HG03469 (cell line): ENCODE results near the gene CCR5.
"Not testable (repeated sequence)": the region's sequence is repeated elsewhere in the genome, so short reads cannot be mapped to it uniquely, and the experiment has no call there.

Source experiments
- ATAC-seq: cut with Tn5 transposase; IDR thresholded peaks from one replicate; pipeline ENCODE4 v1.9.1; 2021; ENCODE audit warnings: mild to moderate bottlenecking, moderate library complexity, moderate number of reproducible peaks; ENCODE audit not compliant: unreplicated experiment

Gene CCR5

GRCh38 chr3:46383211-46383950, 12.6 kb downstream of the CCR5 start:
- ATAC-seq = no peak

DNA sequence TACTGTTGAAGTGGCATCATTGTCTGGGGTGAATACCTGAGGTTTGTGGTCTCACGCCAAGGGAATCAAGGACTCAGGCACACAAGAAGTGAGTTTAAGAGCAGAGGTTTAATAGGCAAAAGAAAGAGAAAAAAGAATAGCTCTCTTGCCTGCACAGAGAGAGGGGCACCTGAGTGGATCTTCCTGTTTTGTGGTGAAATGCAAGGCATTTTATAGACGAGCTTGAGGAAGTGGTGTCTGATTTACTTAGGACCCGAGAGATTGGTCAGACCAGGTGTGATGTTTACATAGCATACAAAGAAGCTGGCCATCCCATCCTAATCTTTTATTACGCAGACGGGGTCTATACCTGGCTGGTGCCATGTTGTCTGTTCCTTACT, 13.2 kb downstream of the CCR5 start:
- ATAC-seq = no peak

DNA sequence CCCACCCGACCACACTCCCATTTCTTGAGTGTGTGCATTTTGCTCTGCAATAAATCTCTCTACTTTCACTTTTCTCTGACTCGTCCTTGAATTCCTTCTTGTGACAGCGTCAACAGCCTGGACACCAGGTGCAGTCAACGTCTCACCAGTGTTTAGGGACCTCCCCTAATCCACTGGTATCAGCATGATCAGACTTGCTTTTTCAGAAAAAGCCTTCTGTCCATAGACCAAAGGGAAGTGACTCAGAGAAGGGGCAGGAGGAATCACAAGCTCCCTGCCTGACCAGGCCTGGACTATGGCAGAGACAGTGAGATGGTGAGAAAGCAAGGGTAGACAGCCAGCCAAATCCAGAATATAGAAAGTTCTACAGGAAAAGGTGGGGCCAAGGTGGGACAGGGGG, 15.5 kb downstream of the CCR5 start:
- ATAC-seq = no peak

DNA sequence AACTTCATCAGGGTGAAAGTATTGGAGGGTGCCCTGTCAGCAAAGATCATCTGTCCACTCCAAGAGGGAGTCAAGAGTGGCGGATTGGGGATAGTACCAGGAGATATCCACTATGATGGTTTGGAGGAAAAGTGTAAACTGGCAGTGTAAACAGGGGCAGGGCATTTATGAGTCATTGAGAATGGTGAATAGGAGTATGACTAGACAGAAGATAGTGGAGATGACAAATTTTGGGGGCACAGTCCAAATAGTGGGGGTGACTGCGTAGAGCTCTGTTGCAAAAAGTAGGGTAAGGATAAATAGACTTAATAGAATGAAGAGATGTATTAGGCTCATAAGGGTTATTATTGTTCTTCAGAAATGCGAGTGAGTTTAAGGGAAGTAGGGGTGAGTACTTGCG, 18.1 kb downstream of the CCR5 start:
- ATAC-seq = not testable (repeated sequence)

GRCh38 chr3:46389306-46389705, 18.6 kb downstream of the CCR5 start:
- no peak for ATAC-seq

- ATAC-seq = not testable (repeated sequence)
Observed at GRCh38 chr3:46391526-46391925, 20.8 kb downstream of the CCR5 start.

- ATAC-seq = no peak
Observed at GRCh38 chr3:46393011-46393410, 22.3 kb downstream of the CCR5 start.

DNA sequence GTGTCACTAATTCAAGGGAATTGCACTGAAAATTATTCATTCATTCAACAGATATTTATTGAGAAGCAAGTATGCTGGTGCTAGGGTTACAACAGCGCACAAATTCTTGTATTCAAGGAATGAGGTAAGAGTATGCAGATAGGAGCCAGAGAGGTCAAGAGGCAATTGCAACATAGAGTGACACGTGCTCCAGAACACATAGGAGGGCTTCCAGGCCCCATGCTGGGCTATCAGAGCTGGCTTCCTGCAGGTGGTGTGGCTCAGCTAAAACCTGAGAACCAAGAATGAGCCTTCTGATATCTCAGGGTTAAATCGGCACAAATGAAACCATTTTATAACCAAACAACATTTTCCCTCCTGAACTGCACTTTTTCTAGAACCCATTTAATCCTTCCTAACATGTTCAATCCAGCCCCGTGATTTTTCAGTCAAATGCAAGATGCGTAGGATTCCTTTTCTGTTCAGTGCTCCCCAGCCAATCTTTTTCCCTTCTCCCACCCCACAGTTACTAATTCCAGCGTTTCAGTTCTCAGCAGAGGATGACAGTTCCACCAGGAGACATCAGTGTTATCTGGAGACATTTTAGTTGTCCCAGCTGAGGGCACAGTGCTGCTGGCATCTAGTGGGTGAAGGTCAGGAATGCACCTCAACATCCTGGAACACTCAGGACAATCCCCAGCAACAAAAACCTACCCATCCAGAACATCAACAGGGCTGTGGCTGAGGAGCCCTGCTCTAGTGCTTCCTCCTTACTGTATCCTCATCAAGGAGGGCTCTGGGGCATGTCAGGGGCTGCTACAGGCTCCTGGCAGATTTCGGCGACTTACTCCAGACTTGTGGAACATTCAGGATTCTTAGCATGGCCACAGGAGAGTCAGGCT, 23.0 kb downstream of the CCR5 start:
- no peak for ATAC-seq

GRCh38 chr3:46395210-46395661, 24.5 kb downstream of the CCR5 start:
- ATAC-seq = no peak

DNA sequence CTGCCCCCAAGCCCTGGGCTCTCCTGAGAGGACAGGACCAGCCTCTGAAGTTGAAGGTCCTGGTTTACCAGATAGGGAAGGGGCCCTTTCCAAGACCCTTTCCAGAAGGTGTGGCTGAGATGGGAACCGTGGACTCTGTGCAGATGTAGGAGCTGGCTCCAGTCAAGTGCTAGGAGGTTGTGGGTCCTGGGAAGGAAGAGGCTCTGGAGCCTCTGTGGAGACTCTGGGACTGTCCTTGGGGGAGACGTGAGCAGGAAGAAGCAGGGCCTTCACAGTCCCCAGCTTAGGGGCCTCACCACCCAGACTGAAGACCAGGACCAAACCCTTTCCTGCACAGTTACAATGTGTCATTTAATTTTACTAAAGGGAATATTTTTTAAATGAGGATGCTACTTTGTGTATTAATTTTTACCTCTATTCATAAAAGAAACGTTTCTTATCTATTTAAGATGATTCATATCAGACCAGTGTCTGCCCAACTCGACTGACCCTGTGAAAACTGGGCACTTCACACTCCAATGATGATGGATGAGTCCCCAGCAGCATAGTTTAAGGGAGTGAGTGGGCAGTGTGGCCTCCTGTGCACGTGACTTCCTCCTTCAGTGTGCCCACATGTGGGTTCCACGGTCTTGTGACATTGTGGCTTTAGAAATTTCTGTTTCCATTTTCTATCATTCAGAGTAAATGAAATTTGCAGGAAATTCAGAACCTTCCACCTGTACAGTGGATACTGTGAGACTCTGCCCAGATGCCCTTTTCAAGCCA, 25.2 kb downstream of the CCR5 start:
- no peak for ATAC-seq

GRCh38 chr3:46397111-46397510, 26.4 kb downstream of the CCR5 start:
- no peak for ATAC-seq

DNA sequence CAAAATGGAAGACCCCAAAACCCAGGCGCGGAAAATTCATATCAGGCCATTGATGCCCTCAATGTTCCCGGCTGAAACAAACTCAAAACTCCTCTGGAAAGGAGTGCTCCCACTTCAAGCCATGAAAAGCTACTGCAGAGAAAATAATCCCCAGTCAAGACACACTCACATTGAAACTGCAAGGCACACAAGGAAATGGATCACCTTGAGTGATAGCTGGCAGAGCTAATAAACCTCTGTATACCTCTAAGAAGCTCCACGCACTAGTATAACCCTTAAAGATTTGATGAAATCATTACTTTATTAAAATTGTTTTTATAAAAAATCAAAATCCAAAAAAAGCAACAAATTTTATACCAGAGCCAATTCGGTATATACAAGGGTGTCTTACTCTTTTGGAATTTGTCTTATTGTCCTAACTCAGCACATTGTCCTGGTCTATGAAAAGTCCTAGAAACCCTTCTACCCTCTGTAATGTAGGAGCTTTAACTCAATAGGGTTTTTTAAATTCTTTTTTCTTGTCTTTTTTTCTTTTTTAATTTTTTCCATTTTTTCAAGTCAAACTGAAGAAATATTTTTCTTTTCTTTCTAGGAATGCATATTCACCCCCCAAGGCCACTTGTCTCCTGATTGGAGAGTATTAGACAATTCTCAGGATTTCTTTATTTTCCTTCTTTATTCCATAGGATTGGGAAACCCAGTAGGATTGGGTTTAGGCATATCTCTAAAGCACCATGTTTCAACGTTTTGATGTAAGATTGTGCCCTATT, 27.6 kb downstream of the CCR5 start:
- ATAC-seq = no peak

- no peak for ATAC-seq
Observed at GRCh38 chr3:46399098-46399497, 28.4 kb downstream of the CCR5 start.

DNA sequence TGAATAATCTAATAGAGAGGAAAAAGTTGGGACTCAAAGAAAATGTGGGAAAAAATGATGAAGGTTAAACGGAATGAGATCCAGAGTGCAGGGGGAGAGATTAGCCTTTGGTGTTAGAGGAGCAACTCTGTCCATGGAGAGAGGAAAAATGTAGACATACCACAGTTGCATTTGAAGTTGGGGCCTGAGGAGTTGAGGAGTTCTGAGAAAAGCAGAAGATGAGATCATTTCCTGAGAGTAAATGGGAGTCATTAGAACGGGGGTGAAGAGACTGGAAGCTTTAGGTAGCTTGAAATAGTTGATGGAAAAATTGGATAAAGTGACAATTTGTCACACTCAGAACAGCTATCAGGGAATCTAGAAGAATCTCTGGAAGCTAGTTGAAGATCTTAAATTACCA, 28.8 kb downstream of the CCR5 start:
- ATAC-seq = no peak

DNA sequence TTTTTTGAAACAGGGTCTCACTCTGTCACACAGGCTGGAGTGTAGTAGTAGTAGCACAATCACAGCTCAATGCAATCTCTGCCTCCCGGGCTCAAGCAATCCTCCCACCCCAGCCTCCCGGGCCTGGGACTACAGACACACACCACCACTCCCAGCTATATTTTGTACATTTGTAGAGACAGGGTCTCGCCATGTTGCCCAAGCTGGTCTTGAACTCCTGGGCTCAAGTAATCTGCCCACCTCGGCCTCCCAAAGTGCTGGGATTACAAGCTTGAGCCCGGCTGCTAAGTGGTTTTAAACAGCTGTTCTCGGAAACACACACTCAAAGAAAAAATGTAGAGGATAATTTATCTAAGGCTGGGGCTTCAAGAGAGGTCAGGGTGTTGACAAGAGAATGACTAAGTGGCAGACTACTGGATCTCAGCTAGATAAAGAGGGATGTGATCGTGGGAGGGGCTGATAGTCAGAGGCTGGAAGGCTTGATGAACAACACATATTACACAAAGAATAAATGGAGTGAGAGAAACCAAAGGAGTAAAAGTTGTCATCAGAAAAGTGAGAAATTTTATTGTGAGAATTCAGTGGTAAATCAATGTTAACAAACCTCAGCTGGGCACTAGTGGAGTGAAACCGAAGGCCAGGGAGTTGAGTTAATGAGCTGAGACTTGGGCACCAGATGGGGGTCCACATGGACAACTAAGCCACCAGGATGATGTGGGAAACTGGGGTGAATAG, 29.4 kb downstream of the CCR5 start:
- ATAC-seq = no peak

- no peak for ATAC-seq
Observed at GRCh38 chr3:46400846-46401245, 30.1 kb downstream of the CCR5 start.

DNA sequence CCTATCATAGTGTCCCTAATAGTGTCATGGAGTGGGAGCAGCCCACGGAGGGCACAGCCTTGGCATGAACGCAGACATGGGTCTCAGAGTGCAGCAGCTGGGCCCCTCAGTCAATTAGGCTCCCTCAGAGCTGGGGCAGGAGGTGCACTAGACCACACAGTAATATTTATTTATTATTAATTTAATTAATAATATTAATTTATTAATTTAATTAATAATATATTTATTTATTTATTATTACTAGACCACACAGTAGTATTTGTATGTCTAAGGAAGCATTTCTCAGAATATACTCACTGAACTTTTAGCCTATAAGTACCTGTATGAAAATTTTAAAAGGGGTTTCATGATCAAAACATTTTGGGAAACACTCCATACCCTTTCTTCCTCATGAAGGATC, 30.8 kb downstream of the CCR5 start:
- no peak for ATAC-seq

DNA sequence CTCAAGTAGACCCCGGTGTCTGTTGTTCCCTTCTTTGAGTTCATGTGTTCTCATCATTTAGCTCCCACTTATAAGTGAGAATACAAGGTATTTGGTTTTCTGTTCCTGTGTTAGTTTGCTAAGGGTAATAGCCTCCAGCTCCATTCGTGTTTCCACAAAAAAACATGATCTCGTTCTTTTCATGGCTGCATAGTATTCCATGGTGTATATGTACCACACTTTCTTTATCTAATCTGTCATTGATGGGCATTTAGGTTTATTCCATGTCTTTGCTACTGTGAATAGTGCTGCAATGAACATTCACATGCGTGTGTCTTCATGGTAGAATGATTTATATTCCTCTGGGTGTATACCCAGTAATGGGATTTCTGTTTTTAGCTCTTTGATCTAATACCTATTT, 32.2 kb downstream of the CCR5 start:
- not testable (repeated sequence) for ATAC-seq

- no peak for ATAC-seq
Observed at GRCh38 chr3:46405301-46406019, 34.7 kb downstream of the CCR5 start.
